Inflammatory macrophage (primary cell): ENCODE data around the gene ANKRD36B.
"Not testable (repeated sequence)": the region's sequence is repeated elsewhere in the genome, so short reads cannot be mapped to it uniquely, and the experiment has no call there.

ENCODE experiments used
- DNase-seq, 2 donors: peaks; one replicate each; pipeline ENCODE4 v3.0.0-alpha.2; 2020 to 2022
- total RNA-seq, 18 experiments: gene quantifications; one replicate each; lab custom pipeline; 2026; ENCODE audit warnings: mixed read lengths in 6 of 18, inconsistent platforms in 2 of 18; lab: John Stamatoyannopoulos, UW

The ANKRD36B gene
- 5.1 to 42.3 (median 12.8) reads per million in 18 experiments for total RNA-seq

- peak; percentile 77 to 84 for DNase-seq
Observed at GRCh38 chr2:97589598-97590510, at the start of gene ANKRD36B. TSS of gene ANKRD36B (minus strand) at chr2:97589877. CDS start at chr2:97589685, 192 bp downstream.

- not testable (repeated sequence) for DNase-seq
Observed at GRCh38 chr2:97626049-97626430, 36.4 kb upstream of the ANKRD36B start.

GRCh38 chr2:97625354-97626048 is 35.8 kb upstream of the ANKRD36B start:
- not testable (repeated sequence) for DNase-seq

- not testable (repeated sequence) for DNase-seq
Observed at GRCh38 chr2:97622976-97623375, 33.3 kb upstream of the ANKRD36B start.

DNA sequence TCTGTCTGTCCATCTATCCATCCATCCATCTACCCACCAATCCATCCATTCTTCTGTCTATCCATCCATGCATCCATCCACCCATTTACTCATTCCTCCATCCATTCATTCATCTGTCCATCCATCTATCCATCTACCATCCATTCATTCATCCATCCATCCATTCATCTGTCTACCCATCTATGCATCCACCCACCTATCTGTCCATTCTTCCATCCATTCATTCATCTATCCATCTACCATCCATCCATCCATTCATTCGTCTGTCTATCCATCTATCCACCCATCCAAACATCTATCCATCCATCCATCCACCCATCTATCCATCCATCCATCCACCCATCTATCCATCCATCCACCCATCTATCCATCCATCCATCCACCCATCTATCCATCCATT is 30.8 kb upstream of the ANKRD36B start:
- DNase-seq, result not testable (repeated sequence)

DNA sequence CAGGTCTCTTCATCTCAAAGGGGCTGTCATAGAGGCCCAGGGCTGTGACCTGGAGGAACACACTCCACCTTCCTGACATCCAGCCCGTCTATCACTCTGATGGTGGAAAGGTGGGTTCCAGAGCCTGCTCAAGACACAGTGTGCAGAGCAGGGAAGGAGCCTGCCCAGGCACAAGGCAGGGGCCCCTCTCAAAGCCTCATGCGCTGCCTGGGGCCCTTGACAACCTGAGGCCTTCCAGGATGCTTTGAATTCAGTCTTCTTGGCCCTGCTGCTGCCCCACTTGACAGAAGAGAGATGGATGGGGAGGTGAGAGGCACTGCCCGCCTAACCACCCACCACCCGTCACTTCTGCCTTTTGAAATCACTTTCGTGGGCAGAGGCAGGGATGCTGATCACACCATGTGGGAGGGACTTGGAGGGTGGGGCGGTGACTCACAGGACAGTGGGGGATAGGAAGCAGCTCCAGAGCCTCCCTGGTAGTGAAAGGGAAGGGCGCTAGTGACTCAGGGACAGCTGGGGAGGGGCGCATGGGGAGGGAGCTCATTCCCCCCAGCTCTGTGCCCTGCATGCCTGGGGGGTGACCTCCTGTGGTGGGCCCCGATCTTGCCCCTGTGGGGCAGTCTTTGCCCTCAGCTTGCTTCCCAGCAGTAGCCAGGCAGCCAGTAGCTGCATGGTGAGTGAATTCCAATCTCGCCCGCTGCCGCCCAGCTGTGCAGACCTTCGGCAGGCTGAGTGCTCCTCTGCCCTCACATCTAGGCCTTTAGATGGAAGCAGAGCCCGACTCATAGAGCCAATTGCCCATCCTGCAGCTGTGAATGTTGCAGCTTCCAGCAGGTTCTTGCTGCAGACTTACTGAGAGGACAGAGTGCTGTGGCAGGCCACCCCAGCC is 29.5 kb upstream of the ANKRD36B start:
- DNase-seq, result peak; percentile 14 to 40

GRCh38 chr2:97617911-97618310 is 28.2 kb upstream of the ANKRD36B start:
- DNase-seq, result peak; percentile 53 to 76

GRCh38 chr2:97615746-97616145 is 26.1 kb upstream of the ANKRD36B start:
- DNase-seq, result not testable (repeated sequence)

- DNase-seq, result not testable (repeated sequence)
Observed at GRCh38 chr2:97611895-97612294, 22.2 kb upstream of the ANKRD36B start.

- DNase-seq, result not testable (repeated sequence)
Observed at GRCh38 chr2:97608745-97609144, 19.1 kb upstream of the ANKRD36B start.

DNA sequence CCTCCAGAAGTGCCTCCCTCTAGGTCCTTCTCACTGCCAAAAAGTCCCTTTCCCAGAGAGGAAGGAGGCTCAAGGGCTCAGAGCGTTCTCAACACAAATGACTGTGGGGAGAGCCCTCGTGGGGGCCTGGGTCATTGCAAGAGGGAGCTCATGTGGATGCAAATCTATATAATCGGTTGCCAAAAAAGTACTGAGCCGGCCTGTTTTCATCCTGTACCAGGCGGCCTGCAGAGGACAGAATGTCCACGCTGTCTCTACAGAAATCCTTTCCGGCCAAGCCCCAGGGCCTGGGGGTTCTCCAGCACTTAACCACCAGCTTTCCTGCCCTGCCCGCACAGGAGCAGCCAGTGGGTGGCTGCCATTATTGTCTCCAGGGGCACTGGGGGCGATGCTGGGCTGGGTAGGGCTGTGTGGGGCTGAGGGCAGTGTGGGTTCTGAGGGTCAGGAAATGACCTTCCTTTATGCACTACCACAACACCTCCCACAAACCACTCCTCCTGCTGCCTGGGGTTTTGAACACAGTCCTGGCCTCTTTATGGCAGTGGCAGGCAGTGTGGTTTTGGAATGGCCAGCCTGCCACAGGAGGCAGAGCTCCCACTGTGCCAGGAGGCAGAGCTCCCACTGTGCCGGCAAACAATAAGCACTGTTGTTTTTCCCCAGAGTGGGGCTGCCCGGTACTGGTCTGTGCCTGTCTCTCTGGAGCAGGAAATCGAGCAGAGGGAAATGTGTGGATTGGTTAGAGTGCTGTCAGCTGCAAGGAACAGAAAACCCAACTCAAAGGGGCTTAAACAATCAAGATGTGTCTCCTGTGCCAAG is 16.1 kb upstream of the ANKRD36B start:
- not testable (repeated sequence) for DNase-seq

DNA sequence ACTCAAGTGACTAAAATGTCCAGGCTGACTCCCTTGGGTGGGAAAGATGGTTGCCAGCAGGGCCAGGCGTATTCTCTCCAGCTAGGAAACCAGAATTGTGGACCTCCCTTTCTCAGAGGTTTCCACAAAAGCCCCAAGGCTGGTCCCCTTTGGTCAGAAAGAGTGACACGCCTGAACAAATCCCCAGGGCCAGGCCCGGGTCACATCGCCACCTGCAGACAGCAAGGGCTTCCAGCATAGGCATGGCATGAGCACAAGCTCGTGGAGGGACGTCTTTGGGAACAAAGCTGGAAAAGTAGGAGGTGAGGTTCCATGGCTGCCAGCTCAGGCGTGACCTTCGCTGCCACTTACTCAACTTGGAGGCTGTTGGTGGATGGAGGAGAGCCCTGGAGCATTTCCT is 15.4 kb upstream of the ANKRD36B start:
- not testable (repeated sequence) for DNase-seq

GRCh38 chr2:97601537-97601936 is 11.9 kb upstream of the ANKRD36B start:
- not testable (repeated sequence) for DNase-seq

- not testable (repeated sequence) for DNase-seq
Observed at GRCh38 chr2:97596180-97596579, 6.5 kb upstream of the ANKRD36B start.

- DNase-seq, result not testable (repeated sequence)
Observed at GRCh38 chr2:97593520-97593919, 3.8 kb upstream of the ANKRD36B start.

DNA sequence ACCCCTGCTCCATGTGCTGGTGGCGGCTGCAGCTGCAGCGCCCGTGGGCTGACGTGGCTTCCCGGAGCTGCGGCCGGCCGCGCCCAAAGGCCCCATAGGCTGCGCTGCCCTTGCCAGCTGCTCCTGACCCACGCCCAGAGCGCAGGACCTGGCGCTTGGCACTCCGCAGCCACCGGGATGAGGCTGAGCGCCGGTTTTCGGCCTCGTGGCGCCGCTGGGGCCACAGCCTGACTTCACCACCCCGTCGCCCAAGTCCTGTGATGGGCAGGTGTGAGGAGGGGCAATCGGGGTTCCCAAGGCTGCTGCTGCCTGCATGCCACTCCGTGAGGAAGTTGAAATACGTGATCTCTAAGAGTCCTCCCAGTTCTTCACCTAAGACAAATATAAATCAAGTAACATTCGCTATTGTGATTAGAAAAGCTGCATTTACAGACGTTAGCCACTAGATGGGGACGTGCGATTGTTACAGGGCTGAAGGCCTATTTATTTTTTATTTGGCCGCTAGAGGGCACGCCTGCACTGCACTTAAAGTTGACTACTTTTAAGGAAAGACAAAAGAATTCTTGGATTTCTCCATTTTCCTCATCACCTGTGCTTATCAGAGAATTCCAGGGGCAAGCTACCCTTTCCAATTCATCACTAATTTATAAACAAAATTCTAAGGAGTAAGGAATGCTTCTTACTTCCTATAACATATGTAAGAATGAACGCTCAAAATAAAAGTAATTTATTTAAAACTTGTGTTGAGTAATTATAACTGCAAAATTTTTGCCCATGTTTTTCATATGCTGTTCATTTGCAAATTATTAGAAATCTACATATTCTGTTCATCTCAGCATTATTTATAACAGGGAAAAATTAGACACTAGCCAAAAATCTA is 1.1 kb upstream of the ANKRD36B start:
- peak; percentile 92 for DNase-seq

GRCh38 chr2:97589257-97589597 is 450 bp downstream of the ANKRD36B start:
- DNase-seq, result not testable (repeated sequence)

GRCh38 chr2:97565674-97566073 is 24.0 kb downstream of the ANKRD36B start:
- DNase-seq, result not testable (repeated sequence)

GRCh38 chr2:97552406-97552805 is 37.3 kb downstream of the ANKRD36B start:
- DNase-seq, result not testable (repeated sequence)

- not testable (repeated sequence) for DNase-seq
Observed at GRCh38 chr2:97550498-97550897, 39.2 kb downstream of the ANKRD36B start.
